H9 (cell line): ENCODE measurements around the gene MEGF8. TPM values are rescaled to one million over a fixed set of nuclear protein-coding genes. Genes with fewer than 3 reads are reported as not detected.

Experiments
- DNase-seq: peaks from one replicate; pipeline ENCODE4 v3.0.0-alpha.2; 2017
- H2AFZ ChIP-seq: one replicate; pipeline ENCODE4 v1.6.1; 2013; ENCODE audit warnings: mild to moderate bottlenecking, low read length, control low read depth, moderate library complexity
- H2AK5ac ChIP-seq: 2 replicates; pipeline ENCODE4 v1.6.1; 2013; ENCODE audit warnings: low read length, control low read depth, mixed read lengths; ENCODE audit not compliant: insufficient read length
- H2BK120ac ChIP-seq: one replicate; pipeline ENCODE4 v1.6.1; 2013; ENCODE audit warnings: low read depth, mild to moderate bottlenecking, low read length, control low read depth, inconsistent platforms; ENCODE audit not compliant: poor library complexity, severe bottlenecking
- H2BK12ac ChIP-seq: 2 replicates; pipeline ENCODE4 v1.6.1; 2013; ENCODE audit warnings: low read length, control low read depth, mixed read lengths, low read depth; ENCODE audit not compliant: insufficient read length
- H2BK15ac ChIP-seq: 2 replicates; pipeline ENCODE4 v1.6.1; 2013; ENCODE audit warnings: low read depth, low read length, control low read depth
- H2BK20ac ChIP-seq: one replicate; pipeline ENCODE4 v1.6.1; 2013; ENCODE audit warnings: low read depth, mild to moderate bottlenecking, low read length, control low read depth, inconsistent platforms; ENCODE audit not compliant: poor library complexity, severe bottlenecking
- H2BK5ac ChIP-seq: 2 replicates; pipeline ENCODE4 v1.6.1; 2013; ENCODE audit warnings: low read length, control low read depth, mixed read lengths; ENCODE audit not compliant: insufficient read length
- H3K14ac ChIP-seq: 2 replicates; pipeline ENCODE4 v1.6.1; 2013; ENCODE audit warnings: low read length, control low read depth; ENCODE audit not compliant: insufficient read depth
- H3K18ac ChIP-seq: 2 replicates; pipeline ENCODE4 v1.6.1; 2013; ENCODE audit warnings: low read depth, mild to moderate bottlenecking, mixed read lengths, low read length, control low read depth; ENCODE audit not compliant: insufficient read length
- H3K23ac ChIP-seq: 2 replicates; pipeline ENCODE4 v1.6.1; 2013; ENCODE audit warnings: low read length, control low read depth, mixed read lengths, low read depth; ENCODE audit not compliant: insufficient read length
- H3K23me2 ChIP-seq: 2 replicates; pipeline ENCODE4 v1.6.1; 2013; ENCODE audit warnings: low read depth, mild to moderate bottlenecking, mixed read lengths, low read length, control low read depth; ENCODE audit not compliant: insufficient read length, poor library complexity, severe bottlenecking
- H3K27ac ChIP-seq: 2 replicates; pipeline ENCODE4 v1.5.1; 2013; ENCODE audit warnings: low read length, control low read depth, mixed read lengths, low read depth; ENCODE audit not compliant: insufficient read length
- H3K27me3 ChIP-seq: 2 replicates; pipeline ENCODE4 v1.6.1; 2013; ENCODE audit warnings: low read length, control low read depth, inconsistent platforms; ENCODE audit not compliant: insufficient read depth
- H3K4ac ChIP-seq: 2 replicates; pipeline ENCODE4 v1.6.1; 2013; ENCODE audit warnings: low read depth, mild to moderate bottlenecking, control low read depth, inconsistent platforms, low read length, moderate library complexity
- H3K4me1 ChIP-seq: 2 replicates; pipeline ENCODE4 v1.6.1; 2013; ENCODE audit warnings: low read length, control low read depth, inconsistent platforms; ENCODE audit not compliant: insufficient read depth
- H3K4me2 ChIP-seq: 2 replicates; pipeline ENCODE4 v1.6.1; 2013; ENCODE audit warnings: low read length, control low read depth, mixed read lengths; ENCODE audit not compliant: insufficient read length, insufficient read depth
- H3K56ac ChIP-seq: 2 replicates; pipeline ENCODE4 v1.6.1; 2013; ENCODE audit warnings: low read depth, mild to moderate bottlenecking, mixed read lengths, low read length, control low read depth; ENCODE audit not compliant: insufficient read length
- H3K79me1 ChIP-seq: 2 replicates; pipeline ENCODE4 v1.6.1; 2013; ENCODE audit warnings: low read depth, mild to moderate bottlenecking, moderate library complexity, low read length, control low read depth, inconsistent platforms; ENCODE audit not compliant: insufficient read depth, poor library complexity, severe bottlenecking
- H3K79me2 ChIP-seq: 2 replicates; pipeline ENCODE4 v1.6.1; 2013; ENCODE audit warnings: low read length, control low read depth, inconsistent platforms; ENCODE audit not compliant: insufficient read depth
- H3K9ac ChIP-seq: 2 replicates; pipeline ENCODE4 v1.6.1; 2013; ENCODE audit warnings: low read length, control low read depth, mixed read lengths; ENCODE audit not compliant: insufficient read length; ENCODE audit errors: extremely low read depth
- H3K9me3 ChIP-seq: one replicate; pipeline ENCODE4 v1.6.1; 2013; ENCODE audit warnings: low read depth, low read length, inconsistent platforms; ENCODE audit not compliant: control insufficient read depth
- H3T11ph ChIP-seq: one replicate; pipeline ENCODE4 v1.6.1; 2013; ENCODE audit warnings: mild to moderate bottlenecking, low read length, control low read depth, inconsistent platforms
- H4K20me1 ChIP-seq: one replicate; pipeline ENCODE4 v1.6.1; 2013; ENCODE audit not compliant: control insufficient read depth, insufficient read length, insufficient read depth
- H4K5ac ChIP-seq: 2 replicates; pipeline ENCODE4 v1.6.1; 2013; ENCODE audit warnings: low read depth, mild to moderate bottlenecking, mixed read lengths, low read length, control low read depth; ENCODE audit not compliant: insufficient read length
- H4K8ac ChIP-seq: replicated peaks from 2 replicates; pipeline ENCODE4 v1.6.1; 2013; ENCODE audit warnings: low read length, control low read depth, mixed read lengths, low read depth; ENCODE audit not compliant: insufficient read length
- H4K91ac ChIP-seq: 2 replicates; pipeline ENCODE4 v1.6.1; 2013; ENCODE audit warnings: low read depth, mild to moderate bottlenecking, moderate library complexity, mixed read lengths, low read length, control low read depth; ENCODE audit not compliant: insufficient read length
- H3K27ac Mint-ChIP-seq, 3 experiments: 2 replicates in 2 of 3; 3 replicates in 1 of 3; pipeline ENCODE4 v1.8.0; 2020 to 2021; ENCODE audit warnings: mixed read lengths in 3 of 3, mild to moderate bottlenecking in 1 of 3, moderate library complexity in 1 of 3
- H3K27me3 Mint-ChIP-seq: 2 replicates; pipeline ENCODE4 v1.8.0; 2021; ENCODE audit warnings: low read depth, mild to moderate bottlenecking, moderate library complexity, mixed read lengths
- H3K36me3 Mint-ChIP-seq, 3 experiments: 2 replicates in 2 of 3; 3 replicates in 1 of 3; pipeline ENCODE4 v1.8.0; 2020 to 2021; ENCODE audit warnings: low read depth in 3 of 3, mixed read lengths in 3 of 3; ENCODE audit not compliant: insufficient read depth in 1 of 3
- H3K4me1 Mint-ChIP-seq, 2 experiments: 2 replicates each; pipeline ENCODE4 v1.8.0; 2020; ENCODE audit warnings: mixed read lengths in 2 of 2
- H3K4me3 Mint-ChIP-seq, 2 experiments: 2 replicates in 1 of 2; 3 replicates in 1 of 2; pipeline ENCODE4 v1.8.0; 2020 to 2021; ENCODE audit warnings: mild to moderate bottlenecking in 2 of 2, mixed read lengths in 2 of 2, moderate library complexity in 1 of 2
- H3K9me3 Mint-ChIP-seq, 2 experiments: 2 replicates in 1 of 2; 3 replicates in 1 of 2; pipeline ENCODE4 v1.8.0; 2020; ENCODE audit warnings: mild to moderate bottlenecking in 2 of 2, mixed read lengths in 2 of 2, moderate library complexity in 1 of 2
- WGBS: extraction: QIAGEN DNeasy Blood & Tissue Kit; methylation state at CpG from one replicate; pipeline ENCODE4 v1.1.7; 2013; ENCODE audit warnings: missing lambda C conversion rate, low lambda C conversion rate, mixed read lengths; ENCODE audit not compliant: insufficient read length; ENCODE audit errors: extremely low coverage; 5-methylcytosine and 5-hydroxymethylcytosine counted together
- total RNA-seq: library from RNA; stranded (reverse); gene quantifications from 2 replicates; pipeline ENCODE4 v1.2.1, GENCODE V29; 2021
- TF ChIP-seq, protein P1 (sequence below): fragments of 200-600 bp; sonication (generic); conservative IDR thresholded peaks from 3 replicates; pipeline ENCODE4 v1.8.0; 2021; ENCODE audit warnings: antibody characterized with exemption, mild to moderate bottlenecking

Gene MEGF8
- total RNA-seq, 1 experiment from 2014 or later = 28.4 TPM

DNA sequence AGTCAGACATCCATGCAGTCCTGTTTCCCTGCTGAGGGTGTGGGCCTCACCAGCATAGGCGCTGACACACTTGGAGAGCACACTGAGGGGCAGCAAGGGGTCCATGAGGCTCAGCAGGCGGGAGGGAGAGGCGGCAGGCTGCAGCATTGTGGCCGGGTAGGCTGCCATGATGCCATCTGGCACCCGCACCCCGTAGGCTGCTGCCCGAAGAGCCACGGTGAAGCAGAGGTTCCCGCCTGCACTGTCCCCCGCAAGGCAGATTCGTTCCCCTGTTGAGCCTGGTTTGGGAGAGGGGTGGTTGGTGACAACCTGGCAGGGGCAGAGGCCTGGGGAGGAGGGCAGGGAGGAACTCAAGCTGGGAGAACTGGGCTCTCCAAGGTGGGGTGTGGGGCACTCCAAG is 80.7 kb downstream of the MEGF8 start:
- no peaks in the 10 kb centered on the region; the same call in 1 of the 2 replicates for H3K4me1 ChIP-seq
- Mint-ChIP-seq H3K4me3 (no peak overlapping the region), H3K4me1 (peaks cover 14 to 21% of the 10 kb centered on the region in 2 experiments), H3K9me3 (no peaks in the 10 kb centered on the region; a peak in 1 of 5 replicates), H3K27ac (no peak overlapping the region), H3K27me3 (peaks cover 70% of the 10 kb centered on the region), H3K36me3 (peaks cover 12 to 34% (median 25%) of the 10 kb centered on the region in 3 experiments)
- H3K14ac ChIP-seq = no peak overlapping the region
- H3K27ac ChIP-seq = no peak overlapping the region
- H2AK5ac ChIP-seq = no peak overlapping the region
- no peak overlapping the region for H4K91ac ChIP-seq
- peaks cover 14% of the 10 kb centered on the region for H3K23me2 ChIP-seq
- DNase-seq = no peak
- H3K79me1 ChIP-seq = no peaks in the 10 kb centered on the region
- no peak overlapping the region for H2AFZ ChIP-seq
- no peak overlapping the region for H4K8ac ChIP-seq
- H3K9me3 ChIP-seq = no peaks in the 10 kb centered on the region
- no peak overlapping the region for H3K4me2 ChIP-seq
- no peak overlapping the region for H2BK15ac ChIP-seq
- no peaks in the 10 kb centered on the region for H3K27me3 ChIP-seq
- H2BK12ac ChIP-seq = no peak overlapping the region
- H3K23ac ChIP-seq = no peak overlapping the region
- no peak overlapping the region for H3T11ph ChIP-seq
- H4K20me1 ChIP-seq = no peaks in the 10 kb centered on the region
- H4K5ac ChIP-seq = no peak overlapping the region
- H2BK5ac ChIP-seq = no peak overlapping the region
- H3K9ac ChIP-seq = no peak overlapping the region
- no peak overlapping the region for H3K56ac ChIP-seq
- H3K4ac ChIP-seq = no peak overlapping the region
- H2BK20ac ChIP-seq = no peak overlapping the region
- TF ChIP-seq, protein P1, sequence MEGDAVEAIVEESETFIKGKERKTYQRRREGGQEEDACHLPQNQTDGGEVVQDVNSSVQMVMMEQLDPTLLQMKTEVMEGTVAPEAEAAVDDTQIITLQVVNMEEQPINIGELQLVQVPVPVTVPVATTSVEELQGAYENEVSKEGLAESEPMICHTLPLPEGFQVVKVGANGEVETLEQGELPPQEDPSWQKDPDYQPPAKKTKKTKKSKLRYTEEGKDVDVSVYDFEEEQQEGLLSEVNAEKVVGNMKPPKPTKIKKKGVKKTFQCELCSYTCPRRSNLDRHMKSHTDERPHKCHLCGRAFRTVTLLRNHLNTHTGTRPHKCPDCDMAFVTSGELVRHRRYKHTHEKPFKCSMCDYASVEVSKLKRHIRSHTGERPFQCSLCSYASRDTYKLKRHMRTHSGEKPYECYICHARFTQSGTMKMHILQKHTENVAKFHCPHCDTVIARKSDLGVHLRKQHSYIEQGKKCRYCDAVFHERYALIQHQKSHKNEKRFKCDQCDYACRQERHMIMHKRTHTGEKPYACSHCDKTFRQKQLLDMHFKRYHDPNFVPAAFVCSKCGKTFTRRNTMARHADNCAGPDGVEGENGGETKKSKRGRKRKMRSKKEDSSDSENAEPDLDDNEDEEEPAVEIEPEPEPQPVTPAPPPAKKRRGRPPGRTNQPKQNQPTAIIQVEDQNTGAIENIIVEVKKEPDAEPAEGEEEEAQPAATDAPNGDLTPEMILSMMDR = no peak
- no peak overlapping the region for H3K18ac ChIP-seq
- no peak overlapping the region for H2BK120ac ChIP-seq
- WGBS = no CpG with 5 or more reads among the region's 11 CpGs
- no peaks in the 10 kb centered on the region for H3K79me2 ChIP-seq
